ENCODE results near the gene SLU7.

SLU7 gene

GRCh38 chr5:160419458-160420330, 813 bp upstream of the SLU7 start:
- no peak for DNase-seq (ENCODE audit: low read depth, low spot score)

GRCh38 chr5:160399402-160400353, 19.2 kb downstream of the SLU7 start, which contains the start of gene FAM200C:
Gene FAM200C, minus strand, starts transcription at chr5:160400054. Its CDS starts 4,564 bp downstream, at chr5:160395490.
- no peak for DNase-seq (ENCODE audit: low read depth, low spot score)

- no peak for DNase-seq (ENCODE audit: low read depth, low spot score)
Measured at GRCh38 chr5:160398806-160399205, 20.1 kb downstream of the SLU7 start.

GRCh38 chr5:160397492-160397891, 21.4 kb downstream of the SLU7 start:
- no peak for DNase-seq (ENCODE audit: low read depth, low spot score)

- no peak for DNase-seq (ENCODE audit: low read depth, low spot score)
Measured at GRCh38 chr5:160395111-160395510, 23.8 kb downstream of the SLU7 start.

- no peak for DNase-seq (ENCODE audit: low read depth, low spot score)
Measured at GRCh38 chr5:160390787-160391696, 27.8 kb downstream of the SLU7 start.

GRCh38 chr5:160387445-160387844, 31.4 kb downstream of the SLU7 start:
- no peak for DNase-seq (ENCODE audit: low read depth, low spot score)

- no peak for DNase-seq (ENCODE audit: low read depth, low spot score)
Measured at GRCh38 chr5:160385496-160385895, 33.4 kb downstream of the SLU7 start.

GRCh38 chr5:160384681-160385080, 34.2 kb downstream of the SLU7 start:
- no peak for DNase-seq (ENCODE audit: low read depth, low spot score)

GRCh38 chr5:160382346-160382745, 36.5 kb downstream of the SLU7 start:
- DNase-seq (ENCODE audit: low read depth, low spot score), result no peak

- no peak for DNase-seq (ENCODE audit: low read depth, low spot score)
Measured at GRCh38 chr5:160380041-160380440, 38.8 kb downstream of the SLU7 start.

- no peak for DNase-seq (ENCODE audit: low read depth, low spot score)
Measured at GRCh38 chr5:160379511-160379910, 39.4 kb downstream of the SLU7 start.

GRCh38 chr5:160378330-160378729, 40.6 kb downstream of the SLU7 start:
- no peak for DNase-seq (ENCODE audit: low read depth, low spot score)

- DNase-seq (ENCODE audit: low read depth, low spot score), result no peak
Measured at GRCh38 chr5:160377651-160378050, 41.2 kb downstream of the SLU7 start.

- DNase-seq (ENCODE audit: low read depth, low spot score), result no peak
Measured at GRCh38 chr5:160376416-160376815, 42.5 kb downstream of the SLU7 start.

- DNase-seq (ENCODE audit: low read depth, low spot score), result no peak
Measured at GRCh38 chr5:160375701-160376100, 43.2 kb downstream of the SLU7 start.

GRCh38 chr5:160375166-160375565, 43.7 kb downstream of the SLU7 start:
- DNase-seq (ENCODE audit: low read depth, low spot score), result no peak

GRCh38 chr5:160371294-160371693, 47.6 kb downstream of the SLU7 start:
- DNase-seq (ENCODE audit: low read depth, low spot score), result no peak

GRCh38 chr5:160370713-160371034, 48.2 kb downstream of the SLU7 start:
- no peak for DNase-seq (ENCODE audit: low read depth, low spot score)

- DNase-seq (ENCODE audit: low read depth, low spot score), result no peak
Measured at GRCh38 chr5:160369990-160370712, 48.7 kb downstream of the SLU7 start, which contains the start of gene C1QTNF2. Gene C1QTNF2, minus strand, starts transcription at chr5:160370626. Its CDS starts 15,615 bp downstream, at chr5:160355011.

- DNase-seq (ENCODE audit: low read depth, low spot score), result no peak
Measured at GRCh38 chr5:160367885-160368284, 51.0 kb downstream of the SLU7 start.
